SK-N-MC (cell line): ENCODE measurements around the gene POP7.

Source experiments
- DNase-seq: peaks from one replicate; pipeline ENCODE4 v3.0.0-alpha.2; 2011; ENCODE audit warnings: low read depth, low spot score
- H3K27ac ChIP-seq: fragments of 200-600 bp; sonication (generic); 2 replicates; pipeline ENCODE4 v1.5.1; 2016; ENCODE audit warnings: mixed run types
- H3K36me3 ChIP-seq: fragments of 200-600 bp; sonication (generic); 2 replicates; pipeline ENCODE4 v1.6.1; 2017; ENCODE audit warnings: antibody characterized with exemption, low read length, mixed read lengths; ENCODE audit not compliant: insufficient read depth
- H3K4me3 ChIP-seq: fragments of 200-600 bp; sonication (generic); 2 replicates; pipeline ENCODE4 v1.5.1; 2016
- H3K9ac ChIP-seq: fragments of 200-600 bp; sonication (generic); 2 replicates; pipeline ENCODE4 v1.8.0; 2017; ENCODE audit warnings: mixed run types, mixed read lengths; ENCODE audit not compliant: insufficient read length
- H3K9me3 ChIP-seq: fragments of 200-600 bp; sonication (generic); 2 replicates; pipeline ENCODE4 v1.6.1; 2017; ENCODE audit warnings: low read depth, mild to moderate bottlenecking, antibody characterized with exemption, low read length, moderate library complexity, mixed read lengths
- EZH2 ChIP-seq: fragments of 200-600 bp; sonication (generic); IDR thresholded peaks from one replicate; pipeline ENCODE4 v1.6.1; 2017; ENCODE audit warnings: antibody characterized with exemption
- FOXP2 ChIP-seq: optimal IDR thresholded peaks from 2 replicates; pipeline ENCODE3; 2011; ENCODE audit warnings: mild to moderate bottlenecking, moderate library complexity; ENCODE audit not compliant: insufficient read depth; ENCODE audit errors: extremely low read length, control extremely low read depth
- POLR2AphosphoS5 ChIP-seq: IDR thresholded peaks from 2 replicates; pipeline ENCODE4 v1.6.1; 2012; ENCODE audit warnings: mild to moderate bottlenecking, low read depth, low read length, borderline replicate concordance

The POP7 gene

DNA sequence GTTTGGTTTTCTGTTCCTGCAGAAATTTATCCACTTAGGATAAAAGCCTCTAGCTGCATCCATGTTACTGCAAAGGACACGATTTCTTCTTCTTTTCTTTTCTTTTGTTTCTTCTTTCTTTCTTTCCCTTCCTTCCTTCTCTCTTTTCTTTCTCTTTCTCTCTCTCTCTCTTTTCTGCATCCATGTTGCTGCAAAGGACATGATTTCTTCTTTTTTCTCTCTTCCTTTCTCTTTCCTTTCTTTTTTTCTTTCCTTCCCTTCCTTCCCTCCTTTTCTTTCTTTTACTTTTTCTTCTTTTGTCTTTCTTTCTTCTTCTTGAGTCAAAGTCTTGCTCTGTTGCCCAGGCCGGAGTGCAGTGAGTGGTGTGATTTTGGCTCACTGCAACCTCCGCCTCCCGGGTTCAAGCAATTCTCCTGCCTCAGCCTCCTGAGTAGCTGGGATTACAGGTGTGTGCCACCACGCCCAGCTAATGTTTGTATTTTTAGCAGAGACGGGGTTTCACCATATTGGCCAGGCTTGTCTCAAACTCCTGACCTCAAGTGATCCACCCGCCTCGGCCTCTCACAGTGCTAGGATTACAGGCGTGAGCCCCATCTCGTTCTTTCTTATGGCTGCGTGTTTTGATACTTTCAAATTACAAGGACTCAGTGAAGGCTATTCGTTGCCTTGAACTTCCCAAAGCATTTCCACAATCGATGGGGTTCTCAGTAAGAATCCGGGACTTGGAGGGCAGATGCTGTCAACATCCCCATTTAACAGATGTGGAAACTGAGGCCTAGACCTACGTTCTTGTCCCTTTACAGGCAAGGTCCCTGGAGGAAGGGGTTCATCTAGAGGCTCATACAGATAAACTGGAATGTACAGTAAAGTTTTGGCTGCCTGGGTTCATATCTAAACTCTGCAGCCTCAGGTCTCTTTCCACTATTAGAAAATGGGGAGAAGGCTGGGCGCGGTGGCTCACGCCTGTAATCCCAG lies 34.3 kb upstream of the POP7 start:
- DNase-seq = no peak
- Histone ChIP-seq H3K9me3 (no peaks in the 10 kb centered on the region), H3K9ac (no peak overlapping the region), H3K4me3 (no peak overlapping the region), H3K27ac (no peak overlapping the region), H3K36me3 (peaks cover 3% of the 10 kb centered on the region; the same call in 1 of the 2 replicates)
- TF ChIP-seq EZH2 (no peak), POLR2AphosphoS5 (no peak), FOXP2 (no peak)

DNA sequence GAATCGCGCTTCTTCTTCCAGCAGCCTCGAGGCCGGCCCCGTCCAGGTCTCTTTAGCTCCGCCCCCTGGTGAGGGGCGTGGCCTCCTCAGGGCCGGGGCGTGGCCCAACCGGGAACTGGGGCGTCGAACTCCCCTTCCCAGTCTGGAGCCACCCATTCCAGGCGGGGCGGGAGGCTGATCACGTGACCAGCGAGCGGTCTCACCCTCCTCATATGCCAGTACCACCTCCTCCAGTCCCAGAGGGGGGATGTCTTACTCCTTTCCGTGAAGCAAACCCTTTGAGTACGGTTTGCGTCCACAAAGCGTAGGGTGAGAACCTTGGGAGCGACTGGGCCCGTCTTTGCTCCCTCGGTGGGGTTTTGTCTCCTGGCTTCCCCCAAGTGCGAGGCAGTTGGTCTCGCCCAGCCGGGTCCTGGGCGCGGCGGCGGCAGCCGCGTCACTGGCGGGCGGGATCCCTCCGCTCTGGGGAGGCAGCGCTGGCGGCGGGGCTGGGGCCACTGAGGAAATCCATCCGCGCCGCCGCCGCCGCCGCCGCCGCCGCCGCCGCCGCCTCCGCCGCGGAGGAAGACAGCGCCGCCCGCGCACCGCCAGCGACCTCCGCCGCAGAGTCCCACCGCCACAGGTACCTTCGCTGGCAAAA lies 32.5 kb upstream of the POP7 start, which contains the start of gene GNB2:
TSS of gene GNB2 (plus strand) at position 439 of the 640 bp plus-strand sequence. CDS start 2,526 bp downstream, outside the sequence.
- TF ChIP-seq POLR2AphosphoS5 = peak; percentile 80
- TF ChIP-seq FOXP2 = peak; percentile 88
- TF ChIP-seq EZH2 = no peak
- Histone ChIP-seq H3K27ac (peak within 1 kb of the TSS; percentile 99), H3K9ac (peak within 1 kb of the TSS; percentile 94), H3K9me3 (no peaks in the 10 kb centered on the region), H3K36me3 (peaks cover 17% of the 10 kb centered on the region; the same call in 1 of the 2 replicates), H3K4me3 (peak within 1 kb of the TSS; percentile 97)
- DNase-seq = peak; percentile 97

- H3K9me3 ChIP-seq = no peaks in the 10 kb centered on the region
- peaks cover 19% of the 10 kb centered on the region; the same call in 1 of the 2 replicates for H3K36me3 ChIP-seq
- DNase-seq = no peak
- TF ChIP-seq EZH2 (no peak), FOXP2 (no peak), POLR2AphosphoS5 (0 out of 2 replicates have a peak, but pooled peaks have one; percentile 2)
- H3K27ac ChIP-seq = peak overlapping the region; percentile 99
- H3K9ac ChIP-seq = peak overlapping the region; percentile 94
- H3K4me3 ChIP-seq = peak overlapping the region; percentile 97
Measured at GRCh38 chr7:100673942-100674410, 31.9 kb upstream of the POP7 start.

DNA sequence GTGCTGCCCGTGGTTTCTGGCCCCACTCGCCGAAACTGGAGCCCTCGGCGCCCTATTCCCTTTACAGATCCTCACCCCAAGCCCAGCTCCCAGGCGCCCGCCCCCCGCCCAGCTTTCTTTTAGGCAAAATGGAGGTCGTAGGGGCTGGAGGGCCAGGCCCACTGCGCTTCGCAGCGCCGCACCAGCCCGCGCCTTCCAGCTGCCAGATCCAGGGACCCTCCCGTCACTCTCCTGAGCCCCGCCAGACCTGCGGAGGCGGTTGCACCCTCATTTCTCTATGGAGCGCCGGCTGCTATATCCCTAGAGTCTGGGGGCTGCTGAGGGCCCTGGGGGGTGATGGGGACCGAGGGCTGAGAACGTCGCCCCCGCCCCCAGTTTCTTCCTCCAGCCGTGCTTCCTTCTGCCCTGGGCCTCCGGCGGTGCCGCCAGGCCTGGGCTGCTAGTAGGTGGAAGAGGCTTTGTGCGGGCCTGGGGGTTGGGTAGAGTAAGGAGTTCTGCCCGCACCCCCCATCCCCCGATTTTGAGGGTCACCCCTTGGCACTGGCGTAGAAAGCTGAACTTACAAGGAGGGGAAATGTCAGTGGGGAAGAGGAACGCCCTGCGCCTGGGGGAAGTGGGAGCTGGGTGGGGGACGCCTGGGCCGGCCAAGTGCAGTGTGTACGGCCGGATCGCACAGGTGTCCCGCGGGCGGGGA lies 31.4 kb upstream of the POP7 start:
- Histone ChIP-seq H3K4me3 (peak overlapping the region; percentile 97), H3K9me3 (no peaks in the 10 kb centered on the region), H3K9ac (peak overlapping the region; percentile 94), H3K36me3 (peaks cover 24% of the 10 kb centered on the region), H3K27ac (no peak overlapping the region)
- DNase-seq = no peak
- TF ChIP-seq FOXP2 (no peak), POLR2AphosphoS5 (no peak), EZH2 (no peak)

DNA sequence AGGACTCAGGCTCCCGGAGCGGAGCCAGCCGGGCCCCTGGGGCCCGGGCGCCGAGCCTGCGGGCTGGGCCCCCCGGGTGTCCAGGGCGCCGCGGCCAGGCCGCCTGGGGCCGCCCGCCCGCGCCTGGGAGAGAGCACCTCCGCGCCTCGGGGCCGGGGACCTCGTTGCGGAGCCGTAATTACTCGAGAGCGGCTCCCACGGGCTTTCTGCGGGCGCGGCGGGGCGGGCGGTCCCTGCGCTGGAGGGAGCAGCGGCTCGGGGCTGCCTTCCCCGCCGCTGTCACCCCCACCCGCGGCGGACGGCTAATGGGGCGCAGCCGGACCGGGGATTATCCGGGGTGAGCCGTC lies 30.8 kb upstream of the POP7 start:
- TF ChIP-seq EZH2 (no peak), POLR2AphosphoS5 (no peak), FOXP2 (no peak)
- Histone ChIP-seq H3K9me3 (no peaks in the 10 kb centered on the region), H3K36me3 (peaks cover 27% of the 10 kb centered on the region), H3K9ac (no peak overlapping the region), H3K27ac (no peak overlapping the region), H3K4me3 (peak overlapping the region; percentile 97)
- DNase-seq = no peak

GRCh38 chr7:100675581-100676350 lies 30.2 kb upstream of the POP7 start:
- no peak for DNase-seq
- Histone ChIP-seq H3K9ac (no peak overlapping the region), H3K36me3 (peaks cover 33% of the 10 kb centered on the region), H3K27ac (no peak overlapping the region; the same call in 1 of the 2 replicates), H3K9me3 (no peaks in the 10 kb centered on the region), H3K4me3 (peak overlapping the region; percentile 97)
- TF ChIP-seq POLR2AphosphoS5 = peak; percentile 35; the same call in 1 of the 2 replicates
- TF ChIP-seq FOXP2 = no peak
- no peak for TF ChIP-seq EZH2

DNA sequence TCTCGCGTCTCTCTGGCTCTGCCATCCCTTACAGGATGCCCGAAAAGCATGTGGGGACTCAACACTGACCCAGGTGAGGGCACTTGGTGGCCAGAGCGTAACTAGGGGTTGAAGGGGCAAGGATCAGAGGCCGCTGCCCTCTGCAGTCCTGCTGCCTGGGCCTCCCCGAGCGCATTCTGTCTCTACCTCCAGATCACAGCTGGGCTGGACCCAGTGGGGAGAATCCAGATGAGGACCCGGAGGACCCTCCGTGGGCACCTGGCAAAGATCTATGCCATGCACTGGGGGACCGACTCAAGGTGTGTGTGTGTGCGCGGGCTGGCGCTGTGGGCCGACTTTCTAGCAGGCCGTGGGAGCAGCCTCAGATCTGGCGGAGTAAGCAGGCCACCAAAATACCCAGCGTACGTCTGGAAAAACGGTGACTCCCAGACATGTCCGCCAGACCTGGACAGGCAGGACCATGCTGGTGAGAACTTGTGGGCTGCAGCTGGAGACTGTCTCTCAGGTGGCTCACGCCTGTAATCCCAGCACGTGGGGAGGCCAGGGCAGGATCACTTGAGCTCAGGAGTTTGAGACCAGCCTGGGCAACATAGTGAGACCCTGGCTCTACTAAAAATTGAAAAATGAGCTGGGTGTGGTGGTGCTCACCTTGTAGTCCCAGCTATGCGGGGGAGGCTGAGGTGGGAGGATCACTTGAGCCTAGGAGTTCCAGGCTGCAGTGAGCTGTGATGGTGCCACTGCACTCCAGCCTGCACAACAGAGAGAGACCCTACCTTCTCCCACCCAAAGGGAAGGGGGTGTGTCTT lies 29.2 kb upstream of the POP7 start:
- Histone ChIP-seq H3K36me3 (peaks cover 39% of the 10 kb centered on the region), H3K9ac (no peak overlapping the region), H3K27ac (0 out of 2 replicates have a peak overlapping the region, but pooled peaks have one; percentile 19), H3K4me3 (peak overlapping the region; percentile 97), H3K9me3 (no peaks in the 10 kb centered on the region)
- TF ChIP-seq EZH2 = no peak
- no peak for TF ChIP-seq POLR2AphosphoS5
- no peak for TF ChIP-seq FOXP2
- DNase-seq = no peak
